NK-92 (cell line): ENCODE results near the gene DEPDC1.
"Not testable (repeated sequence)": the region's sequence is repeated elsewhere in the genome, so short reads cannot be mapped to it uniquely, and the experiment has no call there.

Source experiments
- DNase-seq: peaks from one replicate; lab custom pipeline; 2025; ENCODE audit not compliant: unreplicated experiment; lab: John Stamatoyannopoulos, UW

DEPDC1 gene, protein sequence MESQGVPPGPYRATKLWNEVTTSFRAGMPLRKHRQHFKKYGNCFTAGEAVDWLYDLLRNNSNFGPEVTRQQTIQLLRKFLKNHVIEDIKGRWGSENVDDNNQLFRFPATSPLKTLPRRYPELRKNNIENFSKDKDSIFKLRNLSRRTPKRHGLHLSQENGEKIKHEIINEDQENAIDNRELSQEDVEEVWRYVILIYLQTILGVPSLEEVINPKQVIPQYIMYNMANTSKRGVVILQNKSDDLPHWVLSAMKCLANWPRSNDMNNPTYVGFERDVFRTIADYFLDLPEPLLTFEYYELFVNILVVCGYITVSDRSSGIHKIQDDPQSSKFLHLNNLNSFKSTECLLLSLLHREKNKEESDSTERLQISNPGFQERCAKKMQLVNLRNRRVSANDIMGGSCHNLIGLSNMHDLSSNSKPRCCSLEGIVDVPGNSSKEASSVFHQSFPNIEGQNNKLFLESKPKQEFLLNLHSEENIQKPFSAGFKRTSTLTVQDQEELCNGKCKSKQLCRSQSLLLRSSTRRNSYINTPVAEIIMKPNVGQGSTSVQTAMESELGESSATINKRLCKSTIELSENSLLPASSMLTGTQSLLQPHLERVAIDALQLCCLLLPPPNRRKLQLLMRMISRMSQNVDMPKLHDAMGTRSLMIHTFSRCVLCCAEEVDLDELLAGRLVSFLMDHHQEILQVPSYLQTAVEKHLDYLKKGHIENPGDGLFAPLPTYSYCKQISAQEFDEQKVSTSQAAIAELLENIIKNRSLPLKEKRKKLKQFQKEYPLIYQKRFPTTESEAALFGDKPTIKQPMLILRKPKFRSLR

DNA sequence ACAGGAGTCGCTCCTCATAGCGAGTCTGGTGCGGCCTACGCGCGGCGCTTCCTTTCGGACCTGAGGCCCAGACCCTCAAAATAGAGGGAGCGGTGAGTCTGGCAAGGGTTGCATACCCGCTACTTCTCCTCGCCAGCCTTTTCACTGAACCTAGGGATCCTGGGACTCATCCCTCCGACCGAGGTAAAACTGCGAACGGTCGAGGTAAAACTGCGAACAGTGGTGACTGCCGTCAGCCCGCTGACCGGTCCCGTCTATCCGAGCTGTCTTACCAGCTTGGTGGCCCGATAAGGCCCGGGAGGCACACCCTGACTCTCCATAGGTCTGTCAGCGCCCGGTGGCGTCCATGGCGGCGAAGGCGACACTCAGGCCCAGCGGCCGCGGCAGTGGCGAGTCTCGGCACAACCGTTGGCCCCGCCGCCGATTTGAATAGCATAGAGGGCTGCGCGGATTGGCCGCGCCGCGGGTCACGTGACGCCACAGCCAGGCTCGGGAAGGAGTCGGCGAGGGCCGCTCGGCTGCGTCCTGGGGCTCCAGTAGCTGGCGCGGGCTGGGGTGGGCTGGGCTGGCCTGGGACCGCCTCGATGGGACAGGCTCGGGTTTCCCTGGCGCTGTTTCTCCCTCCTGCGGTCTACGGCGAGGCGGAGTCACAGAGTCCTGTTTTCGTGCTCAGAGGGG, at the start of gene DEPDC1:
Gene DEPDC1, minus strand, starts transcription at position 403 of the 678 bp plus-strand sequence. Its CDS starts 83 bp downstream, at position 320.
- no peak for DNase-seq

DNA sequence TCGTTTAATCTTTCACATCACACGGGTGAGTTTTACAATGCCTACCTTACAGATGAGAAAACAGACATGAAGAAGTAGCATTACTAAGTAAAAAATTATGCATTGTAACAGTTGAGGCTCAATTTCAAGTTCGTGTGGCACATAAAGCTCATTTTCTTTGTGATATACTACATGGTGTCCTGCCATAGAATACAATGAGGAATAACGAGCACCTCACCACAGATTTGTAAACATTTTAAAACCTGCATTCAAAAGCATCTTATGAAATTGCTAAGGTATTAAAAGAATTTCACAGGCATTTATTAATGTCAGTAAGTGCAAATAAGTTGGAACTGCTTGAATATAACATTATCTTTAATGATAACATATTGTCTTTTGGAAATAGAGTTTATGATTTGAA, 47.8 kb upstream of the DEPDC1 start:
- DNase-seq = no peak

- DNase-seq = no peak
These were observed 45.7 kb upstream of the DEPDC1 start for GRCh38 chr1:68542586-68542985.

DNA sequence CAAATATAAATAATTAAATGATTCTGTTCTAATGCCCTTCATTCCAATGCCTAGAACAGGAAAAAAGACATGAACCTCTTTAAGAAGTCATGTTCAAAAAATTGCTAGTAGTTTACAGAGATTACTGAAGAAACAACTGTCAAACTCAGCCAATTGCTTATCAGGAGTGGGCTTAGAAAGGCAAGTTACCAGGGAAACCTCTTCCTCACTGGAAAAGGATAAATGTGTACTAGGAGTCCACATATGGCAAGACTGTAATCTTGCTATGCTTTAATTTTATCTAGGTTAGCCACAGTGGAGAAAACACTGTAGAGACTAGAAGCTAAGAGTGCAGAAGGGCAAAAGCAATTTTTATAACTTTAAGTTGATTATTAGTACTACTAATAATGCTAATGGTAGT, 42.1 kb upstream of the DEPDC1 start:
- DNase-seq = no peak

DNA sequence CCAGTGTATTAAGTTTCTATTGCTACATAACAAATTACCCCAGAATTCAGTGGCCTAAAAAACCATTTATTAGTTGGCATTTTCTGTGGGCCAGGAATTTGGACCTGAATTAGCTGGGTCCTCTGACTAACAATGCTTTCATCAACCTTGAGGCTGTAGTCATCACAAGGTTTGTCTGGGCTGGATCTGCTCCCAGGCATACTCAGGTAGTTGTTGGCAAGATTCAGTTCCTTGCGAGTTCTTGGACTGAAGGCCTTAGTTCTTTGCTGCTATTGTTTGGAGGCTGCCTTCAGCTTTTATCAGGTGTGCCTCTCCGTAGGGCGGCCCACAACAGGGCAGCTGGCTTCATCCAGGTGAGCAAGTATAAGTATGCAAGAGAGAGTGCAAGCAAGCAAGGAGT, 31.4 kb upstream of the DEPDC1 start:
- no peak for DNase-seq

- no peak for DNase-seq
These were observed 28.9 kb upstream of the DEPDC1 start for GRCh38 chr1:68525781-68526180.

GRCh38 chr1:68521286-68521685, 24.4 kb upstream of the DEPDC1 start:
- no peak for DNase-seq

DNA sequence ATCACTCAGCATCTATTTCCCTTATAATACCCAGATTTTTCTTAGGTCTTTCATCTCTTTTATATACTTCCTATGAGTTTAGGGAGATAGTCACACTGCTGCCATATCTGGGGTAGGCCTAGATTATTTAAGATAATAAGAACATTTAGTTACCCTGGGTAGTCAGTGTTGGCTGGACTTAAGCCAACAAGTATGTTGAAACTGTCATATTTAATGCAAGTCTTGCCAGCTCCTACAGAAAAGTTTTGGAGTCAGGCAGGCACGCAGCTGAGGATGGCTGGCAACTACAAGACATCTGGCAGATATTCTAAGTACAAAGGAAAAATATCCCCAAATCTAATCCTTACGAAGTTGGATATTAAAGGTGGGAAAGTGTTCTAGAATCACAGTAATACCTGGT, 19.2 kb upstream of the DEPDC1 start:
- no peak for DNase-seq

DNA sequence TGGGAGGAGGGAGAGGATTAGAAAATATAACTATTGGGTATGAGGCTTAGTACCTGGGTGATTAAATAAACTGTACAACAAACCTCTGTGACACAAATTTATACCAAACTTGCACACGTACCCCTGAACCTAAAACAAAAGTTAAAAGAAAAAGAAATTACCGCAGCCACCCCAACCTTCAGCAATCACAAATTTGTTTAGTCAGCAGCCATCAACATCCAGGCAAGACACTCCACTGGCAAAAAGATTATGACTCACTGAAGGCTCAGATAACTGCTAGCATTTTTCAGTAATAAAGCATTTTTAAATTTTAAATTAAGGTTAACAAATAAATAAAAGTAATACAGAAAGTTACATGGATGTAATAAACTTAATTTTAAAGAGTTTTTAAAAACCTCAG, 14.4 kb upstream of the DEPDC1 start:
- no peak for DNase-seq

GRCh38 chr1:68506386-68506785, 9.5 kb upstream of the DEPDC1 start:
- no peak for DNase-seq

- no peak for DNase-seq
These were observed 6.2 kb upstream of the DEPDC1 start for GRCh38 chr1:68503085-68503484.

DNA sequence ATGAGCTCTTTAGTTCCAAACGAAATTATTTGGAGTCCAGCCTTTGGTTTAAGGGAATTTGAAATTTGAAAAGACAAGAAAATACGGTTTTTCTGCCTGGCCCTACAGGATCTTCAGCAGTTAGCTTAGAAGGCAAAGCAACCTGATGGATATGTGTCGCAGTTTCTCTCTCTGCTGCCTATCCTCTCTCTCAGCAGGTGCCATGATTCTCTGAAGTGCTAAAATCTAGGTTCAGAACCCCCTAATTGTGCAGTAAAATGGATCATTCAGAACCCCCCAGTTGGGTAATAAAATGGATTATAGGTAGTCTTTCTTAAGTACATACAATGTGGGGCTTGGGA, 446 bp upstream of the DEPDC1 start:
- DNase-seq = no peak

- DNase-seq = no peak
These were observed 758 bp downstream of the DEPDC1 start for GRCh38 chr1:68495968-68496679.

DNA sequence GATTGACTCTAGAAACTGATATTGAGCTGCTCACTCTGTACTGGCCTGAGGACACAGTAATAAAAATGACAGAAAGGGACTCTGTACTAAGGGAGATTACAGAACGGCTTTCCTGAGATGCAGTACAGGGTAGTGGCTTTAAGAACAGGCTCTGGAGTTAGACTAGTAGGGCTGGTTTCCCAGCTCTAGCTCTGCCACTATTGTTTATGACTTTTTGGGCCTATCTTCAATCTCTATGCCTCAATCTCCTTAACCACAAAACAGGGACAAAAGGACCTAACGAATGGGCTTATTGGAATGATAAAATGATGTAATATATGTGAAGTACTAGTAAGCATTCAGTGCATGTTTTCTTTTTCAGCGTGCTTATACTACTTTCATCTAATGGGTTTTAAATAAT, 1.4 kb downstream of the DEPDC1 start:
- DNase-seq = no peak

DNA sequence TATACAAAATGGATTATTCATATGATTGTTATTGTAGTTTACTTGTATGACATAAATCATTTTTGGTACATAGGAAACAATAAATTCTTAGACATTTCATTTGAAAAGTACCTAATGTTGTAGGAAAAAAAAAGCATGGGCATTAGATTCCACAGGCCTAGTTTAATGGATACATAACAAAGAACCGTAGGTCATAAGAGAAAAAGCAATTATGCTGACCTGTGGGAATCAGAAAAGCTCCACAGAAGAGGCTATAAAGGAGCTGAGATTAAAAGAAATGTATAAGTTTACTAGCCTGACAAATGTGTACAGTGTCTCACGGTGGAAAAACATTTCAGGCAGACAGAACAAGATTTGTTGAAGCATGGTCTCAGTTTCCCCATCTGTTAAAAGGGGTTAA, 3.7 kb downstream of the DEPDC1 start:
- no peak for DNase-seq

DNA sequence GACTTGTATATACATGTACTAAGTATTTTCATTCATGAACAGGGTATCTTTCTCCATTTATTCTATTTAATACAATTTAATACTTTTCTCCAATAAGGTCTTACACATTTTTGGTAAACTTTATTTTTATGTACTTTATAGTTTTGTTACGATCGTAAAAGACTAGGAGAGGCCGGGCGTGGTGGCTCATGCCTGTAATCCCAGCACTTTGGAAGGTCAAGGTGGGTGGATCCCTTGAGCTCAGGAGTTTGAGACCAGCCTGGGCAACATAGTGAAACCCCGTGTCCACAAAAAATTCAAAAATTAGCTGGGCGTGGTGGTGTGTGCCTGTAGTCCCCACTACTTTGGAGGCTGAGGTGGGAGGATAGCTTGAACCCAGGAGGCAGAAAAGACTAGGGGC, 4.6 kb downstream of the DEPDC1 start:
- not testable (repeated sequence) for DNase-seq

DNA sequence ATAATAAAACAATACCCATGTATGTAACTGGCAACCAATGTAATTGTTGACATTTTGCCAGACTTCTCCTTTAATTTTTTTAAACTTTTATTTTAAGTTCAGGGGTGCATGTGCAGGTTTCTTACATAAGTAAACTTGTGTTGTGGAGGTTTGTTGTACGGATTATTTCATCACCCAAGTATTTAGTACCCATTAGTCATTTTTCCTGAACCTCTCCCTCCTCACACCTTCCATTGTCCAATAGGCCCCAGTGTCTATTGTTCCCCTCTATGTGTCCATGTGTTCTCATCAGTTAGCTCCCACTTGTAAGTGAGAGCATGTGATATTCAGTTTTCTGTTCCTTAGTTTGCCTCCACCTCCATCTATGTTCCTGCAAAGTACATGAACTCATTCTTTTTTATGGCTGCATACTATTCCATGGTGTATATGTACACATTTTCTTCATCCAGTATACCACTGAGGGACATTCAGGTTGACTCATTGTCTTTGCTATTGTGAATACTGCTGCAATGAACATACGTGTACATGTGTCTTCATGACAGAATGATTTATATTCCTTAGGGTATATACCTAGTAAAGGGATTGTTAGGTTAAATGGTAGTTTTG, 6.7 kb downstream of the DEPDC1 start:
- DNase-seq = no peak

GRCh38 chr1:68485431-68486022, 11.4 kb downstream of the DEPDC1 start:
- DNase-seq = no peak

GRCh38 chr1:68484618-68485017, 12.3 kb downstream of the DEPDC1 start:
- no peak for DNase-seq

- DNase-seq = no peak
These were observed 15.8 kb downstream of the DEPDC1 start for GRCh38 chr1:68481041-68481440.
